Measurements from ENCODE around the gene PTPN7. TPM values are rescaled to one million over a fixed set of nuclear protein-coding genes. Genes with fewer than 3 reads are reported as not detected.
A peak's percentile ranks its signal among the peaks of the same experiment; 100 is the strongest.

The PTPN7 gene
- total RNA-seq, 4 donors from 2014 or later: 0.78 to 2.0 (median 1.7) TPM

DNA sequence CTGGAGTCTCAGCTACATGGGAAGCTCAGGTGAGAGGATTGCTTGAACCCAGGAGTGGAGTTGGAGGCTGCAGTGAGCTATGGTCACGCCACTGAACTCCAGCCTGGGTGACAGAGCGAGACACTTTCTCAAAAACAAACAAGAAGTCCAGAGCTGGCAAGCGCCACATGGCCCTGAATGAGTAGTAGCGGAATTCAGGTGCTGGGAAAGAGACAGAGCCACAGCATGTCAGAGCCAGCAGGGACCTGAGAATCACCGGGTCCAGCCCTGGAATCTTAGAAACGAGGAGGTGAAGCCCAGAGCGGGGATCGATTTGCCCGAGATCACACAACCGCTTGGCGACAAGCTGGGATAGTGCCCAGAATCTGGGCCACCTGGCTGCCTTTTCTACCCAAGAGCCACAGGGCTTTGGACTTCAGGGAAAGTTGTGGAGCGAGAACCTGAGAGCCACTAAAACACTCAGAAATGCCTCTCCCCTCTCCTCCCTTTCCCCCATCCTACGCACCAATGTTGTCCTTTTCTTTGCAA lies 25.7 kb downstream of the PTPN7 start:
- Histone ChIP-seq H3K27ac (peak overlapping the region; percentile 5 to 93 (median 62)), H3K9me3 (no peaks in the 10 kb centered on the region), H3K4me1 (peaks cover 3 to 79% (median 25%) of the 10 kb centered on the region in 3 donors), H3K4me3 (no peak overlapping the region), H3K36me3 (peaks cover 0 to 67% of the 10 kb centered on the region in 2 donors), H3K27me3 (no peaks in the 10 kb centered on the region)
- 80 to 81% methylated on average over 2 to 11 of the region's 13 CpGs for WGBS, 2 donors (ENCODE audit: low coverage in 1 of 2)
- TF ChIP-seq EP300 (IDR thresholded peaks at IDR 0.05): no peak
- TF ChIP-seq POLR2A (IDR thresholded peaks at IDR 0.05): no peak
- TF ChIP-seq POLR2AphosphoS5 (IDR thresholded peaks at IDR 0.05): no peak
- TF ChIP-seq, protein P1, sequence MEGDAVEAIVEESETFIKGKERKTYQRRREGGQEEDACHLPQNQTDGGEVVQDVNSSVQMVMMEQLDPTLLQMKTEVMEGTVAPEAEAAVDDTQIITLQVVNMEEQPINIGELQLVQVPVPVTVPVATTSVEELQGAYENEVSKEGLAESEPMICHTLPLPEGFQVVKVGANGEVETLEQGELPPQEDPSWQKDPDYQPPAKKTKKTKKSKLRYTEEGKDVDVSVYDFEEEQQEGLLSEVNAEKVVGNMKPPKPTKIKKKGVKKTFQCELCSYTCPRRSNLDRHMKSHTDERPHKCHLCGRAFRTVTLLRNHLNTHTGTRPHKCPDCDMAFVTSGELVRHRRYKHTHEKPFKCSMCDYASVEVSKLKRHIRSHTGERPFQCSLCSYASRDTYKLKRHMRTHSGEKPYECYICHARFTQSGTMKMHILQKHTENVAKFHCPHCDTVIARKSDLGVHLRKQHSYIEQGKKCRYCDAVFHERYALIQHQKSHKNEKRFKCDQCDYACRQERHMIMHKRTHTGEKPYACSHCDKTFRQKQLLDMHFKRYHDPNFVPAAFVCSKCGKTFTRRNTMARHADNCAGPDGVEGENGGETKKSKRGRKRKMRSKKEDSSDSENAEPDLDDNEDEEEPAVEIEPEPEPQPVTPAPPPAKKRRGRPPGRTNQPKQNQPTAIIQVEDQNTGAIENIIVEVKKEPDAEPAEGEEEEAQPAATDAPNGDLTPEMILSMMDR (IDR thresholded peaks at IDR 0.05): no peak
- no peak for ATAC-seq

- 86 to 100% methylated on average over 1 to 5 of the region's 5 CpGs for WGBS, 2 donors (ENCODE audit: low coverage in 1 of 2)
- Histone ChIP-seq H3K4me3 (no peak overlapping the region), H3K9me3 (no peaks in the 10 kb centered on the region), H3K4me1 (peaks cover 3 to 82% (median 25%) of the 10 kb centered on the region in 3 donors), H3K27me3 (no peaks in the 10 kb centered on the region), H3K27ac (peak overlapping the region; percentile 26 to 93 (median 90)), H3K36me3 (peaks cover 0 to 64% of the 10 kb centered on the region in 2 donors)
- no peak for ATAC-seq
- TF ChIP-seq EP300 (IDR thresholded peaks at IDR 0.05) (no peak), POLR2AphosphoS5 (IDR thresholded peaks at IDR 0.05) (no peak), POLR2A (IDR thresholded peaks at IDR 0.05) (no peak)
- TF ChIP-seq, protein P1 (IDR thresholded peaks at IDR 0.05): no peak
Observed at GRCh38 chr1:202133989-202134388, 26.4 kb downstream of the PTPN7 start.

GRCh38 chr1:202133496-202133895 lies 26.9 kb downstream of the PTPN7 start:
- 58% methylated on average over 6 of the region's 8 CpGs; no CpG with 5 or more reads in 1 of the 2 donors for WGBS, 2 donors (ENCODE audit: low coverage in 1 of 2)
- peak overlapping the region in 1 of 2 donors; percentile 41 for H3K4me3 ChIP-seq
- TF ChIP-seq, protein P1 (IDR thresholded peaks at IDR 0.05): no peak
- TF ChIP-seq POLR2AphosphoS5 (IDR thresholded peaks at IDR 0.05) (no peak), EP300 (IDR thresholded peaks at IDR 0.05) (no peak), POLR2A (IDR thresholded peaks at IDR 0.05) (no peak)
- no peaks in the 10 kb centered on the region for H3K27me3 ChIP-seq
- no peaks in the 10 kb centered on the region for H3K9me3 ChIP-seq
- peaks cover 3 to 77% (median 25%) of the 10 kb centered on the region in 3 donors for H3K4me1 ChIP-seq
- peaks cover 0 to 62% of the 10 kb centered on the region in 2 donors for H3K36me3 ChIP-seq
- ATAC-seq: no peak
- H3K27ac ChIP-seq: peak overlapping the region; percentile 26 to 93 (median 90)

DNA sequence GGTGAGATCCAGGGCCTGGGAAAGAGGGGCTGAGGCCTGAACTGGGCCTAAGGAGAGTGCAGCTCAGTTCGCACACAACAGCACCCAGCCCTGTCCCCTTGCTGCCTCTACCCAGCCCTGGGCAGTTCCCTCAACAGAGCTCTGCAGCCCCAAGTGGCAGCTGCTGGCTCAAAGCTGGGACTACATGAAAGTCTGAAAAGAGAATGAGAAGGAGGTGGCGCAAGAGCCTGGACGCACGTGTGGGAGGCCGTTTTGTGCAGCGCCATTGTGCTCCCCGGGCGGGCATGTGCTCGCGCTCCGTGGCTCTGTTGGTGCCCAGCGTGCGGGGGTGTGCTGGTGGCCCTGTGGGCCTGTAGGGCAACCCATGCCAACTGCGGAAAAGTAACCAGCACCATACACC lies 27.4 kb downstream of the PTPN7 start:
- Histone ChIP-seq H3K27ac (peak overlapping the region; percentile 84 to 93 (median 90)), H3K4me3 (peak overlapping the region in 1 of 2 donors; percentile 41), H3K9me3 (no peaks in the 10 kb centered on the region), H3K36me3 (peaks cover 0 to 57% of the 10 kb centered on the region in 2 donors), H3K4me1 (peaks cover 3 to 72% (median 25%) of the 10 kb centered on the region in 3 donors), H3K27me3 (no peaks in the 10 kb centered on the region)
- no peak for TF ChIP-seq POLR2A (IDR thresholded peaks at IDR 0.05)
- TF ChIP-seq EP300 (IDR thresholded peaks at IDR 0.05): no peak
- TF ChIP-seq, protein P1 (IDR thresholded peaks at IDR 0.05): peak in 1 of 4 experiments; percentile 15
- TF ChIP-seq POLR2AphosphoS5 (IDR thresholded peaks at IDR 0.05): no peak
- peak; percentile 2 for ATAC-seq
- 47 to 64% methylated on average over 4 of the region's 14 CpGs for WGBS, 2 donors (ENCODE audit: low coverage in 1 of 2)

Data from gastroesophageal sphincter (tissue), 4 donors.